Measurements from ENCODE around the gene FER. TPM values are rescaled to one million over a fixed set of nuclear protein-coding genes. Genes with fewer than 3 reads are reported as not detected.

Gene FER
- total and polyA plus RNA-seq, 2 of the 13 experiments (the other 11 are each of a cell fraction or from before 2014, with no cell fraction given): 7.9 to 29.0 TPM

DNA sequence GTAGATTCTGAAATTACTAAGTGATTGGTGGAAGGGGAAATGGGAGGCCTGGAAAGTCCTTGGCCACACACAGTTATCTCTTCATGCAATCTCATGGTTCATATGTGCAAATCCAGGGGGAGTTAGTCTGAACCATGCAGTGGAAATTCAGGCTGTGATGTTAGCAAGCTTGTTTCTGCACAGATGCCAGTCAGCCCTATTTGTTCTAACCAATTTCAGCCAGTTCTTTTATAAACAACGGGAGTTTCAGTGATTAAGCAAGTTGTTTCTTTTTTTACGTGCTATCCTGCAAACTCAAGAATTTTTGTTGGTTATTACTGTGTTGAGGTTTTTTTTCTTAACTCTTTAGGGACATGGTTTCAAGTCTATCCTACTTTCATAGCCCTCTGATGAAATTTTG lies 298.0 kb downstream of the FER start:
- Histone ChIP-seq H4K20me1 (ENCODE audit: insufficient read depth, low read length) (no peaks in the 10 kb centered on the region), H3K4me3 (replicated peaks in 1 of 3; ENCODE audit: insufficient read depth in 1 of 3, low read depth in 2 of 3, low read length in 3 of 3) (no peak overlapping the region), H3K27ac (ENCODE audit: extremely low read length, insufficient read depth, low read length) (no peak overlapping the region), H2AFZ (ENCODE audit: low read length) (no peak overlapping the region), H3K9ac (ENCODE audit: insufficient read depth, low read depth, low read length) (no peak overlapping the region), H3K79me2 (ENCODE audit: insufficient read depth, low read length) (no peaks in the 10 kb centered on the region), H3K36me3 (replicated peaks in 1 of 2; ENCODE audit: control insufficient read depth in 1 of 2, insufficient read depth in 2 of 2, low read length in 2 of 2) (0 out of 5 replicates have a peak, but pooled peaks cover 0 to 3% of the 10 kb centered on the region in 2 experiments), H3K4me2 (ENCODE audit: low read depth, low read length) (no peak overlapping the region), H3K4me1 (ENCODE audit: insufficient read depth, low read length) (no peaks in the 10 kb centered on the region), H3K9me3 (ENCODE audit: low read length) (no peaks in the 10 kb centered on the region), H3K27me3 (ENCODE audit: control insufficient read depth in 1 of 2, insufficient read depth in 2 of 2, low read length in 2 of 2) (no peaks in the 10 kb centered on the region)
- in situ Hi-C loops (cut with HindIII; ENCODE audit: extremely low pct_ligation_motif_present, low pct_unique_long_range_greater_than_20kb): no loop called here
- BruUV-seq (replicated peaks): no TSS peak
- no peak for FAIRE-seq
- no peak for DNase-seq (ENCODE audit: low spot score)
- 98% methylated on average over 2 of the region's 2 CpGs for WGBS (ENCODE audit: low lambda C conversion rate)
- ChIA-PET POLR2A (no interaction called here), CTCF (ENCODE audit: low intra/inter-chr PET ratio, low total read pairs) (no interaction called here)
- TF ChIP-seq MEIS1 (CRISPR knock-in tag; IDR thresholded peaks at IDR 0.05; ENCODE audit: borderline replicate concordance) (no peak), HES4 (CRISPR knock-in tag; IDR thresholded peaks at IDR 0.05; ENCODE audit: borderline replicate concordance) (no peak), SIX4 (CRISPR knock-in tag; IDR thresholded peaks at IDR 0.05) (no peak), KLF11 (CRISPR knock-in tag; IDR thresholded peaks at IDR 0.05) (no peak)
- TF ChIP-seq, protein P1, sequence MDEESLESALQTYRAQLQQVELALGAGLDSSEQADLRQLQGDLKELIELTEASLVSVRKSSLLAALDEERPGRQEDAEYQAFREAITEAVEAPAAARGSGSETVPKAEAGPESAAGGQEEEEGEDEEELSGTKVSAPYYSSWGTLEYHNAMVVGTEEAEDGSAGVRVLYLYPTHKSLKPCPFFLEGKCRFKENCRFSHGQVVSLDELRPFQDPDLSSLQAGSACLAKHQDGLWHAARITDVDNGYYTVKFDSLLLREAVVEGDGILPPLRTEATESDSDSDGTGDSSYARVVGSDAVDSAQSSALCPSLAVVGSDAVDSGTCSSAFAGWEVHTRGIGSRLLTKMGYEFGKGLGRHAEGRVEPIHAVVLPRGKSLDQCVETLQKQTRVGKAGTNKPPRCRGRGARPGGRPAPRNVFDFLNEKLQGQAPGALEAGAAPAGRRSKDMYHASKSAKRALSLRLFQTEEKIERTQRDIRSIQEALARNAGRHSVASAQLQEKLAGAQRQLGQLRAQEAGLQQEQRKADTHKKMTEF (CRISPR knock-in tag; IDR thresholded peaks at IDR 0.05): no peak
- no peak for ATAC-seq
- intact Hi-C loops (cut with micrococcal nuclease; ENCODE audit: unreplicated experiment): no loop called here

DNA sequence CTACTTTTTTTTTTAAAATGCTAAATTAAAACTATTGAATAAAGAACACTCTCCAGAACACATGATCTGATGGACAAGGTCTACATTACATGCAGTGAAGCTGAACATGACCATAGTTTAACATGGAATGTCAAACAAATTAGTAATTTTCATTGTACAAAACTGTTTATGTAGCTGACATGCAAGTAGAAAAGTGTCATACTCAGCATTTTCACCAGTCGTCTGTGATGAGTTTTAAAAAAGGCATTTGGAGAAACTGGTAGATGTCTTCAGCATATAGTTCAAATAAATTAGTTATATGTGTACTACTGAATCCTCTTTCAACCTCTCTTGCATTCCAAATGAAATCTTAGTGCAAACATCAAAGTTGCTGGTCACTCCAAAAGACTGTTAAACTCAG lies 301.9 kb downstream of the FER start:
- Histone ChIP-seq H2AFZ (ENCODE audit: low read length) (no peak overlapping the region), H4K20me1 (ENCODE audit: insufficient read depth, low read length) (no peaks in the 10 kb centered on the region), H3K4me2 (ENCODE audit: low read depth, low read length) (no peak overlapping the region), H3K79me2 (ENCODE audit: insufficient read depth, low read length) (no peaks in the 10 kb centered on the region), H3K27ac (ENCODE audit: extremely low read length, insufficient read depth, low read length) (no peak overlapping the region), H3K27me3 (ENCODE audit: control insufficient read depth in 1 of 2, insufficient read depth in 2 of 2, low read length in 2 of 2) (no peaks in the 10 kb centered on the region), H3K36me3 (replicated peaks in 1 of 2; ENCODE audit: control insufficient read depth in 1 of 2, insufficient read depth in 2 of 2, low read length in 2 of 2) (peaks cover 0 to 9% of the 10 kb centered on the region in 2 experiments; a peak in 1 of 5 replicates), H3K4me1 (ENCODE audit: insufficient read depth, low read length) (no peaks in the 10 kb centered on the region), H3K9me3 (ENCODE audit: low read length) (no peaks in the 10 kb centered on the region), H3K9ac (ENCODE audit: insufficient read depth, low read depth, low read length) (no peak overlapping the region), H3K4me3 (replicated peaks in 1 of 3; ENCODE audit: insufficient read depth in 1 of 3, low read depth in 2 of 3, low read length in 3 of 3) (no peak overlapping the region)
- in situ Hi-C loops (cut with HindIII; ENCODE audit: extremely low pct_ligation_motif_present, low pct_unique_long_range_greater_than_20kb): no loop called here
- no peak for DNase-seq (ENCODE audit: low spot score)
- 81% methylated on average over 1 of the region's 1 CpG for WGBS (ENCODE audit: low lambda C conversion rate)
- ChIA-PET POLR2A (no interaction called here), CTCF (ENCODE audit: low intra/inter-chr PET ratio, low total read pairs) (no interaction called here)
- TF ChIP-seq MAFF (IDR thresholded peaks at IDR 0.05; ENCODE audit: low read depth, low read length): peak; percentile 91
- peak; percentile 86 to 94 for TF ChIP-seq MAFK (conservative IDR thresholded peaks at IDR 0.05 in 1 of 2, IDR thresholded peaks at IDR 0.05 in 1 of 2; ENCODE audit: low read length in 2 of 2)
- TF ChIP-seq, protein P2, sequence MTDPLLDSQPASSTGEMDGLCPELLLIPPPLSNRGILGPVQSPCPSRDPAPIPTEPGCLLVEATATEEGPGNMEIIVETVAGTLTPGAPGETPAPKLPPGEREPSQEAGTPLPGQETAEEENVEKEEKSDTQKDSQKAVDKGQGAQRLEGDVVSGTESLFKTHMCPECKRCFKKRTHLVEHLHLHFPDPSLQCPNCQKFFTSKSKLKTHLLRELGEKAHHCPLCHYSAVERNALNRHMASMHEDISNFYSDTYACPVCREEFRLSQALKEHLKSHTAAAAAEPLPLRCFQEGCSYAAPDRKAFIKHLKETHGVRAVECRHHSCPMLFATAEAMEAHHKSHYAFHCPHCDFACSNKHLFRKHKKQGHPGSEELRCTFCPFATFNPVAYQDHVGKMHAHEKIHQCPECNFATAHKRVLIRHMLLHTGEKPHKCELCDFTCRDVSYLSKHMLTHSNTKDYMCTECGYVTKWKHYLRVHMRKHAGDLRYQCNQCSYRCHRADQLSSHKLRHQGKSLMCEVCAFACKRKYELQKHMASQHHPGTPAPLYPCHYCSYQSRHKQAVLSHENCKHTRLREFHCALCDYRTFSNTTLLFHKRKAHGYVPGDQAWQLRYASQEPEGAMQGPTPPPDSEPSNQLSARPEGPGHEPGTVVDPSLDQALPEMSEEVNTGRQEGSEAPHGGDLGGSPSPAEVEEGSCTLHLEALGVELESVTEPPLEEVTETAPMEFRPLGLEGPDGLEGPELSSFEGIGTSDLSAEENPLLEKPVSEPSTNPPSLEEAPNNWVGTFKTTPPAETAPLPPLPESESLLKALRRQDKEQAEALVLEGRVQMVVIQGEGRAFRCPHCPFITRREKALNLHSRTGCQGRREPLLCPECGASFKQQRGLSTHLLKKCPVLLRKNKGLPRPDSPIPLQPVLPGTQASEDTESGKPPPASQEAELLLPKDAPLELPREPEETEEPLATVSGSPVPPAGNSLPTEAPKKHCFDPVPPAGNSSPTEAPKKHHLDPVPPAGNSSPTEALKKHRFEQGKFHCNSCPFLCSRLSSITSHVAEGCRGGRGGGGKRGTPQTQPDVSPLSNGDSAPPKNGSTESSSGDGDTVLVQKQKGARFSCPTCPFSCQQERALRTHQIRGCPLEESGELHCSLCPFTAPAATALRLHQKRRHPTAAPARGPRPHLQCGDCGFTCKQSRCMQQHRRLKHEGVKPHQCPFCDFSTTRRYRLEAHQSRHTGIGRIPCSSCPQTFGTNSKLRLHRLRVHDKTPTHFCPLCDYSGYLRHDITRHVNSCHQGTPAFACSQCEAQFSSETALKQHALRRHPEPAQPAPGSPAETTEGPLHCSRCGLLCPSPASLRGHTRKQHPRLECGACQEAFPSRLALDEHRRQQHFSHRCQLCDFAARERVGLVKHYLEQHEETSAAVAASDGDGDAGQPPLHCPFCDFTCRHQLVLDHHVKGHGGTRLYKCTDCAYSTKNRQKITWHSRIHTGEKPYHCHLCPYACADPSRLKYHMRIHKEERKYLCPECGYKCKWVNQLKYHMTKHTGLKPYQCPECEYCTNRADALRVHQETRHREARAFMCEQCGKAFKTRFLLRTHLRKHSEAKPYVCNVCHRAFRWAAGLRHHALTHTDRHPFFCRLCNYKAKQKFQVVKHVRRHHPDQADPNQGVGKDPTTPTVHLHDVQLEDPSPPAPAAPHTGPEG (CRISPR knock-in tag; IDR thresholded peaks at IDR 0.05): no peak
- no peak for TF ChIP-seq RFXAP (CRISPR knock-in tag; IDR thresholded peaks at IDR 0.05; ENCODE audit: borderline replicate concordance)
- FAIRE-seq: no peak
- no peak for ATAC-seq
- no TSS peak for BruUV-seq (replicated peaks)
- intact Hi-C loops (cut with micrococcal nuclease; ENCODE audit: unreplicated experiment): no loop called here

Measured in HepG2 (cell line).